GM12874 (cell line): ENCODE measurements around the gene CCR3.

Experiments used
- CTCF ChIP-seq: IDR thresholded peaks from 2 replicates; pipeline ENCODE4 v1.5.1; 2011; ENCODE audit warnings: low read depth, mild to moderate bottlenecking, control low read depth, low read length, moderate library complexity; ENCODE audit not compliant: insufficient read depth

Gene CCR3

GRCh38 chr3:46293991-46294833 lies 52.0 kb downstream of the CCR3 start:
- TF ChIP-seq CTCF: no peak

- TF ChIP-seq CTCF: no peak
Measured at GRCh38 chr3:46296826-46297225, 54.6 kb downstream of the CCR3 start.

- TF ChIP-seq CTCF: no peak
Measured at GRCh38 chr3:46297658-46298423, 55.6 kb downstream of the CCR3 start.

GRCh38 chr3:46298871-46299607 lies 56.8 kb downstream of the CCR3 start:
- TF ChIP-seq CTCF: no peak

- TF ChIP-seq CTCF: no peak
Measured at GRCh38 chr3:46299608-46300460, 57.6 kb downstream of the CCR3 start.

GRCh38 chr3:46300461-46300789 lies 58.2 kb downstream of the CCR3 start:
- TF ChIP-seq CTCF: no peak
